ENCODE data around the gene SORBS2. TPM values are rescaled to one million over a fixed set of nuclear protein-coding genes. Genes with fewer than 3 reads are reported as not detected.
A peak's percentile ranks its signal among the peaks of the same experiment; 100 is the strongest.

The SORBS2 gene
- total RNA-seq, 4 donors from 2014 or later, result 21.5 to 118 (median 29.5) TPM

DNA sequence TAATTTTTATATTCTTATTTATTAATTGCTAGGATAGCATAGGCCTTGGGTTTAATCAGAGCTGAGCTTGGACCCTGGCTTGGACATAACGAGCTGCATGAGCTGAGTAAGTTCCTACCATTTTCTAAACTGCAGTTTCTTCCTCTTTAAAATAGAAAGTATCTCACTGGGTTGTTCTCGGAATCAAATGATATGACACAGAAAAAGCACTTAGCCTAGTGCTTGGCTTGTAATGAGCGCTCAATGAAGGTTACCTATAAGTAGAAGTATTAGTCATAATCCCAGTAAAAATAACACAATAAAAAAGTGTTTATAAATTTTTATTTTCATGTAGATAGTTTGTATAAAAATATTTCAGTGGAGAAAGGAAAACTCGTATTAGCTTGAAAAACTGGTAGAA is 163.4 kb downstream of the SORBS2 start:
- no peak for DNase-seq
- intact Hi-C loops (cut with DNase I; ENCODE audit: low total_unique reads), result no loop called here
- Histone ChIP-seq H3K9me3 (no peaks in the 10 kb centered on the region), H3K4me3 (no peak overlapping the region), H3K27ac (no peak overlapping the region), H3K36me3 (no peaks in the 10 kb centered on the region), H3K4me1 (no peaks in the 10 kb centered on the region), H3K27me3 (no peaks in the 10 kb centered on the region)
- no peak for TF ChIP-seq POLR2A (IDR thresholded peaks at IDR 0.05)
- TF ChIP-seq, protein P1, sequence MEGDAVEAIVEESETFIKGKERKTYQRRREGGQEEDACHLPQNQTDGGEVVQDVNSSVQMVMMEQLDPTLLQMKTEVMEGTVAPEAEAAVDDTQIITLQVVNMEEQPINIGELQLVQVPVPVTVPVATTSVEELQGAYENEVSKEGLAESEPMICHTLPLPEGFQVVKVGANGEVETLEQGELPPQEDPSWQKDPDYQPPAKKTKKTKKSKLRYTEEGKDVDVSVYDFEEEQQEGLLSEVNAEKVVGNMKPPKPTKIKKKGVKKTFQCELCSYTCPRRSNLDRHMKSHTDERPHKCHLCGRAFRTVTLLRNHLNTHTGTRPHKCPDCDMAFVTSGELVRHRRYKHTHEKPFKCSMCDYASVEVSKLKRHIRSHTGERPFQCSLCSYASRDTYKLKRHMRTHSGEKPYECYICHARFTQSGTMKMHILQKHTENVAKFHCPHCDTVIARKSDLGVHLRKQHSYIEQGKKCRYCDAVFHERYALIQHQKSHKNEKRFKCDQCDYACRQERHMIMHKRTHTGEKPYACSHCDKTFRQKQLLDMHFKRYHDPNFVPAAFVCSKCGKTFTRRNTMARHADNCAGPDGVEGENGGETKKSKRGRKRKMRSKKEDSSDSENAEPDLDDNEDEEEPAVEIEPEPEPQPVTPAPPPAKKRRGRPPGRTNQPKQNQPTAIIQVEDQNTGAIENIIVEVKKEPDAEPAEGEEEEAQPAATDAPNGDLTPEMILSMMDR (IDR thresholded peaks at IDR 0.05), result no peak

DNA sequence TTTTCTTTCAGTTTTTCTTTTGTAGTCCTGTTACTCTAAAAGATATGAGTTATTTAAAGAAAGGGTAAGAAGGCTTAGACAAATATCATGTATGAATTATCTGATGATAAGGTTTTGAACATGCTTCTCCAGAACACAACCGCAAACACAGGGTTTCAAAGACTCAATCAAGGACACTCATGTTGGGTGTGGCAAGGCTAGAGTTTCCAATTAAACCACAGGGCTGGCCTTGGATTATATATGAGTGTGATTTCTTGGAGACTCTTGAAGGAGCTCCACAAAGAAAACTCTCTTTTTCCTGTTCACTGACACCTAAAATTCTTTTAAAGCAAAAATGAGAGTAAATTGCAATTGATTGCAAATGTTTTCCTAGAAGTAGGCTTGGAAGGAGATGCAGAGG is 166.6 kb downstream of the SORBS2 start:
- intact Hi-C loops (cut with DNase I; ENCODE audit: low total_unique reads), result no loop called here
- no peak for DNase-seq
- Histone ChIP-seq H3K27ac (no peak overlapping the region), H3K4me3 (no peak overlapping the region), H3K27me3 (no peaks in the 10 kb centered on the region), H3K9me3 (no peaks in the 10 kb centered on the region), H3K36me3 (no peaks in the 10 kb centered on the region), H3K4me1 (no peaks in the 10 kb centered on the region)
- TF ChIP-seq, protein P1 (IDR thresholded peaks at IDR 0.05), result no peak
- TF ChIP-seq POLR2A (IDR thresholded peaks at IDR 0.05), result no peak

DNA sequence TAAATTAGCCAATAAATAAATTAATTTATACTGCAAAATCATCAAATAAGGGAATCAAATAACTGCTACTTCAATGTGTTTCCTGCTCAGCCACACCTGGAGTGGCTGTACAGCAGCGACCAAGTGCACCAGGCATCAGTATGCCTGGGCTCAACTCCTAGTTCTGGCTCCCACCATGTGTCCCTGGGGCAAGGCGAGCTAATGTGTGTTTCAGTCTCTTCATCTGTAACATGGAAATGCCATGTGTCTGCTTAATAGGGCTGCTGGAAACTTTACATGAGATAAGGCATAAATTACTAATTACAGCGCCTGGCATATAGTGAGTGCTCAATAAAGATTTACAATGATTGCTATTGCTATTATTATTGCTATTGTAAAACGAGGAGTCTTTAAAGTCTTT is 167.6 kb downstream of the SORBS2 start:
- Histone ChIP-seq H3K27ac (no peak overlapping the region), H3K9me3 (no peaks in the 10 kb centered on the region), H3K27me3 (peaks cover 0 to under 1% of the 10 kb centered on the region in 2 donors), H3K36me3 (no peaks in the 10 kb centered on the region), H3K4me1 (no peaks in the 10 kb centered on the region), H3K4me3 (no peak overlapping the region)
- TF ChIP-seq POLR2A (IDR thresholded peaks at IDR 0.05), result no peak
- TF ChIP-seq, protein P1 (IDR thresholded peaks at IDR 0.05), result no peak
- intact Hi-C loops (cut with DNase I; ENCODE audit: low total_unique reads), result loop anchor here (5.0 kb wide), 1 partner anchor 393 kb away; no protein-coding TSS in a partner anchor
- DNase-seq, result no peak

DNA sequence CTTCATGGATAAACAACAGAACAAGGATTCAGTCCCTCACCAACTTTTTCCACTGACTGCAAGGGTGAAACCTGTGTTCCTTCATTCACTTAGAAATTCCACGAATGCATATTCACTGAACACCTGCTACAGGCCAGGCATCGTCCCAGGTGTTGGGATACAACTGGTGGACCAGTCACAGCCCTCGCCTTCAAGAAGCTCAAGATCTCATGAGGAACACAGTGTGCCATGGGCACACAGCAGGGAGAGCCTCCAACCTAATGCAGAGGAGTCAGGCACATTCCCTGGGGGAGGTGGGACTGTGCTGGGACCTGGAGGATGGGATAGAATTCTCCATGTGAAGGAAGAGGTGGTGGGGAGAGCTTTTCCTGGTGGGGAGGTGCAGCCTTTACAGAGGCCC is 169.1 kb downstream of the SORBS2 start:
- Histone ChIP-seq H3K27ac (no peak overlapping the region), H3K27me3 (peaks cover 0 to 8% of the 10 kb centered on the region in 2 donors), H3K9me3 (no peaks in the 10 kb centered on the region), H3K4me1 (no peaks in the 10 kb centered on the region), H3K36me3 (no peaks in the 10 kb centered on the region), H3K4me3 (no peak overlapping the region)
- DNase-seq, result no peak
- no peak for TF ChIP-seq POLR2A (IDR thresholded peaks at IDR 0.05)
- TF ChIP-seq, protein P1 (IDR thresholded peaks at IDR 0.05), result no peak
- intact Hi-C loops (cut with DNase I; ENCODE audit: low total_unique reads), result loop anchor here (5.0 kb wide), 1 partner anchor 394 kb away; no protein-coding TSS in a partner anchor

DNA sequence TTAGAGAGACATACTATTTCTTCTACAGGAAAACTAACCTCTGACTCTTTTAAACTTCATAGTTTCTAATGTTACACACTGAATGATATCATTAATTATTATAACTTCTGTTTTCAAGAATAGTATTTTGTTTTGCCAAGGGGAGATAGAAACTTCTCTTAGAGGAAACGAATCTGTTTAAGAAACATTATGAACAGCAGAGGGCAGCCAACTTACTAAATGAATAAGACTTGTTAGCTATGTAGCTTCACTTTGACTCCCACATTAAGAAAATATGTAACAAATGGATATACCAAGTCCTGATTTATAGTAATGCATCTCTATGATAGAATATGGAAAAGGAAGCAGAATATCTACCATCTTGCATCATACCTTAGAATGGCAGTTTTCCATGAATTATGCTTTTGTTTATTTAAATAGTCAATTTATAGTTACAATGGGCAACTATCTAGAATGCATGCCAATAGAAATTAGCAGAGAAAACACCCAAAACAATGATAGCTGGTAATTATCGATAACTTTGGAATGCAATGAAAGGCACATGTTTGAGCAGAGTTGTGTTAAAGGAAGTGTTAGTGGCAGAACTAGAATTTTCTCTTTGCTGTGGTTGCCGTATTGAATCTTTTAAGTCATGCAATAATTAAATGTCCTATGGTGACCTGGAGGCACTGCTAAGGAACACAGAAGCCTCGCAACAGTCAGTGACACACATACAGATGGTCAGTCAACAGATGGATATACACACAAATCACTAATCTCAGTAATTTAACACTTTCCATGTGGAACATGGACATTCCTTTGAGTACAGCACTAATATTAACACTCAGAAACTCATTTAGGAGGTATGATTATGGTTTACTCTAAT is 171.0 kb downstream of the SORBS2 start:
- H3K4me3 ChIP-seq, result no peak overlapping the region
- H3K9me3 ChIP-seq, result no peaks in the 10 kb centered on the region
- H3K27me3 ChIP-seq, result peaks cover 0 to 8% of the 10 kb centered on the region in 2 donors
- DNase-seq, result no peak
- no peak for TF ChIP-seq POLR2A (IDR thresholded peaks at IDR 0.05)
- TF ChIP-seq, protein P1 (IDR thresholded peaks at IDR 0.05), result peak; percentile 32 to 53 (median 48)
- H3K27ac ChIP-seq, result no peak overlapping the region
- H3K36me3 ChIP-seq, result no peaks in the 10 kb centered on the region
- intact Hi-C loops (cut with DNase I; ENCODE audit: low total_unique reads), result loop anchor here (5.0 kb wide), 1 partner anchor 396 kb away; no protein-coding TSS in a partner anchor
- no peaks in the 10 kb centered on the region for H3K4me1 ChIP-seq

Data from uterus (tissue), 4 donors.